Esophagus muscularis mucosa (tissue), 4 donors: ENCODE results near the gene VPS13D.
"Not testable (repeated sequence)": the region's sequence is repeated elsewhere in the genome, so short reads cannot be mapped to it uniquely, and the experiment has no call there.

Experiments used
- CTCF ChIP-seq, 3 experiments: fragments of 200-600 bp in 2 of 3; fragments of 450-650 bp in 1 of 3; sonication (generic) in 2 of 3; IDR thresholded peaks; one replicate each; pipeline ENCODE4 v1.5.1; 2017 to 2019; ENCODE audit warnings: antibody characterized with exemption in 3 of 3, mild to moderate bottlenecking in 2 of 3, moderate library complexity in 1 of 3
- EP300 ChIP-seq: sonication (generic); formaldehyde crosslinking; IDR thresholded peaks from one replicate; pipeline ENCODE4 v1.6.1; 2017; ENCODE audit warnings: antibody characterized with exemption
- POLR2A ChIP-seq: fragments of 450-650 bp; IDR thresholded peaks from one replicate; pipeline ENCODE4 v1.6.1; 2017; ENCODE audit warnings: antibody characterized with exemption, moderate library complexity, mild to moderate bottlenecking, low read depth
- POLR2AphosphoS5 ChIP-seq, 2 donors: sonication (generic); formaldehyde crosslinking; IDR thresholded peaks; one replicate each; pipeline ENCODE4 v1.6.1; 2017; ENCODE audit warnings: antibody characterized with exemption in 2 of 2

- not testable (repeated sequence) for TF ChIP-seq CTCF (IDR thresholded peaks at IDR 0.05); POLR2A; POLR2AphosphoS5 (IDR thresholded peaks at IDR 0.05); EP300
These were observed 292.9 kb downstream of the VPS13D start for GRCh38 chr1:12522780-12523179.
